HG02759 (cell line): Measurements from ENCODE around the gene NDUFA7.
"Not testable (repeated sequence)": the region's sequence is repeated elsewhere in the genome, so short reads cannot be mapped to it uniquely, and the experiment has no call there.

Experiments
- ATAC-seq: cut with Tn5 transposase; IDR thresholded peaks from one replicate; pipeline ENCODE4 v1.9.1; 2021; ENCODE audit warnings: mild to moderate bottlenecking, moderate library complexity; ENCODE audit not compliant: unreplicated experiment

Gene NDUFA7

GRCh38 chr19:8320564-8321066 lies 560 bp downstream of the NDUFA7 start:
- ATAC-seq = peak; percentile 4

DNA sequence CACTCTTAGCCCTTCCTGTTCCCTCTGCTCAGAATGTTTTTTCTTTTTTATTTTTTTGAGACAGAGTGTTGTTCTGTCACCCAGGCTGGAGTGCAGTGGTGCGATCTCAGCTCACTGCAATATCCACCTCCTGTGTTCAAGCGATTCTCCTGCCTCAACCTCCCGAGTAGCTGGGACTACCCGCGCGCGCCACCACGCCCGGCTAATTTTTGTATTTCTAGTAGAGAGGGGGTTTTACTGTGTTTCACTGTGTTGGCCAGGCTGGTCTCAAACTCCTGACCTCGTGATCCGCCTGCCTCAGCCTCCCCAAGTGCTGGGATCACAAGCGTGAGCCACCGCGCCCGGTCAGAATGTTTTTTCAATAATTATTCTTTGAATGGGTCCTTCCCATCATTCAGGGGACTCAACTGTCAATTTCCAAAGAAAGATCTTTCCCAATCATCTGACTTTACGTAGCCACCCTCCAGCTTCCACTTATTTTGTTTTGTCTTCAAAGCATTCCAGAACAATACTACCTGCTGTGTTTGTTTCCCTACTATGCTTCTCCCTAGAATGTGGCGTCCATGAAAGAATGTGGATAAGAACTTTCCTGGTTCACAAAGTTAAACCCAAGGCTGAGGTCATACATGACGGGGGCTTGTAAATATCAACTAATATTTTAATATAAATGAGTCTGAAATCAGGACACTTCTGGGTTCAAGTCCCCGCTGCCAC lies 1.2 kb downstream of the NDUFA7 start:
- ATAC-seq = no peak

DNA sequence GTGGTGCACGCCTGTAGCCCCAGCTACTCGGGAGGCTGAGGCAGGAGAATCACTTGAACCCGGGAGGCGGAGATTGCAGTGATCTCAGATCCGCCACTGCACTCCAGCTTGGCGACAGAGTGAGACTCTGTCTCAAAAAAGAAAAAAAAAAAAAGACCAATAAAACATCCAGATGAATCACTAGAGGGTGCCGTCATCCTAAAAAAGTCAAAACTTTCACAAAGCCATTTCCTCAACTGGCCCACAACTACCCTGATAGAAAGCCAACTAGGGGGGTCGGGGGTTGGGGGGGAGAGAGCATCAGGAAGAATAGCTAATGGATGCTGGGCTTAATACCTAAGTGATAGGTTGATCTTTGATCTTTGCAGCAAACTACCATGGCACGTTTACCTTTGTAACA lies 2.3 kb downstream of the NDUFA7 start:
- not testable (repeated sequence) for ATAC-seq

DNA sequence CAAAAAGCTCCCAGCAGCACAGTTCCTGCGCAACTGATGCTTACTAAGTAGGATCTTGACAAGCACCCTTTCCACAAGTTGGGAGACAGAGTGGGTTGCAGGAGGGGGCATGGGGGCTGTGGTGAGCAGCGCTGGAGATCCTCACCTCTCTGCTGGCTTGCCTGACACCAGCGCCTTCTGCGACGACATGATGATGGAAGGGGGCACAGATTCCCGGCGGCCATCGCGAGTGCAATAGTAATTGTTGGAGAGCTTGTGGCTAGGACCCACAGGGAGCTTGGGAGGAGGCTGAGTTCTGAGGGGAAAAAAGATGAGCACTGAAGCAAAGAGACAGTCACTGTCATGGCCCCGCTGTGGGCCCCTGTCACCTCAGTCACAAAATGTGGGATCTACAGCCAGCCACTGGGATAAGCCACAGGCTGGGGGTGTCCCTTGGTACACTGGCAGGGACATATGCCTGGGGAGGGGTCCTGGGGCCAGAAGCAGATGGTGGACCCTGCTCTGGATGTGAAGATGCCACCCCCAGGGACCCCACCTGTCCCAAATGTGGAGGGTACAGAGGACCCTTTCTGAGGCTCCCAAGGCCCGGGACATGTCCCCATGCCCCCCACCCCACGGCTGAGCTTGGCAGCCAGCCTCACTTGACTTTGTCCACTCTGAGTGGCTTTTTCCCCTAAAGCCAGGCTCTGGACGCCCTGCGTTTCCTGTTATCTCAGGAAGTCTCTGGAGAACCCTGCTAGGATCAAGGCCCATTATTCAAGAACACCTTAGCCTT lies 4.6 kb downstream of the NDUFA7 start:
- ATAC-seq = no peak

GRCh38 chr19:8314981-8315640 lies 6.1 kb downstream of the NDUFA7 start:
- ATAC-seq = not testable (repeated sequence)

- no peak for ATAC-seq
These were observed 9.5 kb downstream of the NDUFA7 start for GRCh38 chr19:8311461-8312260.

- no peak for ATAC-seq
These were observed 10.7 kb downstream of the NDUFA7 start for GRCh38 chr19:8310342-8311055.

DNA sequence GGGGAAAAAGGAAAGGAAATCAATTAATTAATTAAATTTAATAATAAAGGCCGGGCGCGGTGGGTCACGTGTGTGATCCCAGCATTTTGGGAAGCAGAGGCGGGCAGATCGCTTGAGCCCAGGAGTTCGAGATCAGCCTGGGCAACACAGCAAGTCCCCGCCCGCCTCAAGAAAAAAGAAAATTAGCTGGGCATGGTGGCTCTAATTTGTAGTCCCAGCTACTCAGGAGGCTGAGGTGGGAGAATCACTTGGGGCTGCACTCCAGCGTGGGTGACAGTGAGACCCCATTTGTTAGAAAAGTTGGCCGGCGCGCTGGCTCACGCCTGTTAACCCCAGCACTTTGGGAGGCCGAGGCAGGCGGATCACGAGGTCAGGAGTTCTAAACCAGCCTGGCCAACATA lies 12.3 kb downstream of the NDUFA7 start:
- ATAC-seq = no peak

DNA sequence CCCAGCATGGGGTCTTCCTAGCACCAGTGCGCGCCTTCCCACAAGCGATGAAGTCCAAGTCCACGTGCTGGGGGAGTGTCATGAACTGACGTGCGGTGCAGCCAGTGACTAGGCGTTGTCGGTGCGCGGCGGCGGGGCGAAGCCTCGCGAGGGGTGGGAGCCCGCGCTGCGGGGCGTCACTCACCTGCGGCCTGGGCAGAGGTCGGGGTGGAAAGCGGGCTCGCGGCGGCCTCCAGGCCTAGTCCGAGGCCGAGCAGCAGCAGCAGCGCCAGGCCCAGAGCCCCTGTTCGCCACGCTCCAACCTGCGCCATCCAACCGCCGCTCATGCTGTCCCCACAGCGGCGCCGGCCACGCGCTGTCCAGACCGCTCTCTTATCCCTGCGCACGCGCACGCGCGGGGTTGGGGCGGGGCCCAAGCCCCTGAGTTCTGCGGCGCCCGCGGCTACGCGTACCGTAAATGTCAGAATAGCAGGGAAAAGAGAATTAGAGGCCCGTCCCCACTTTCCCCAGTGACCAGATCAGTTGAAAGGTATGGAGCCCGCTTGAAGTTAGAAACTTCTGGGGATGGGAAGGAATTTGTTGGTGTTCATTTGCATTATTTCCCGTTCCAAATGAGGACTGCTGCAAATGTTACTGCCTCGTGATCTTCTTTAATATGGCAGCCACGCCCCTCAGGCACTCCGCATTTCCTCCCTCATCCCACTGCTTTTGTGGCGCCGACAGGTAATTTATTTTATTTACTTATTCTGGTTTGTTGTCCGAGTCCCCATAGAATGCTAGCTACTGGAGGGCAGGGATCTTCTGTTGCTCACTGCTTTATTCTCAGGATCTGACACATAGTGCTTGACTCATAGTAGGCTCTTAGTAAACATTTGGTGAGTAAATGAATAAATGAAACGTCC lies 13.0 kb downstream of the NDUFA7 start, which contains the start of gene CD320:
Gene CD320, minus strand, starts transcription at position 394 of the 902 bp plus-strand sequence. Its CDS starts 68 bp downstream, at position 326.
- peak; percentile 89 for ATAC-seq

GRCh38 chr19:8307400-8307964 lies 13.7 kb downstream of the NDUFA7 start:
- no peak for ATAC-seq

DNA sequence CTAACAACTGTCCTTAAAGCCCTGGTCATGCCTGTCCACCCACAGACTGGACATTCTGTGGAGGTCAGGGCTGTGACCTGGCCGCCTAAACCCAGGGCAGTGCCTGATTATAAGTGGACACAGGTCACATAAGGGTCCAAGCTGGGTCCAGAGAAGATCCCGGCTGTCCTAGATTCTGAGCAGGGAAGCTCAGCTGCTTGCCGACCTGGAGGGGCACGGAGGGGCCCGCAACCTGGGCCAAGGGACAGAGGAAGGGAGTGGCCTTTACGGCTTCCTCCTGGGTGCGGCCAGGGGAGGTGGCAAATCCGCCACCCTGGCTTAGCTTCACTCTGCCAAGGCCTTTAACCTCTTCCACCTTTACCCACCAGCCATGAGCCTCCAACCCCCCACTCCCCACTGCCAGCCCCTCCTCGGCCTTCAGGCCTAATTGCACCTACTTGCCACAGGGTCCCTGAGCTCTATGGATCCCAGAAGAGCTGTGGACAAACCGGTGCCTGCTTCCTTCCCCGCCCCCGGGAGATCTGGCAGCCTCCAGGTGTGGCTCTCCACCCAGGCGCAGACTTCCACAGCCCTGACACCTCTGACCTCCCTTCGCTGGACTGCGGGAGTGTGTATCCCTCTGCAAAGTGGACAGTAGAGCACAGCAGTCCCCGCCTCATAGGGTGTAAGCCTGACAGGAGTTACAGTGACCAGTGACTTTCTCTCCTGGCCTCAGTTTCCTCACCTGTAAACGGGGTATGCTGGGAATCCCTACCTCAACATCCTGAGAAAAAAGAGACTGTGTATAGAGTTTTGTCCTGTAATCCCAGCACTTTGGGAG lies 14.7 kb downstream of the NDUFA7 start:
- ATAC-seq = no peak

- ATAC-seq = no peak
These were observed 15.4 kb downstream of the NDUFA7 start for GRCh38 chr19:8305798-8306197.

DNA sequence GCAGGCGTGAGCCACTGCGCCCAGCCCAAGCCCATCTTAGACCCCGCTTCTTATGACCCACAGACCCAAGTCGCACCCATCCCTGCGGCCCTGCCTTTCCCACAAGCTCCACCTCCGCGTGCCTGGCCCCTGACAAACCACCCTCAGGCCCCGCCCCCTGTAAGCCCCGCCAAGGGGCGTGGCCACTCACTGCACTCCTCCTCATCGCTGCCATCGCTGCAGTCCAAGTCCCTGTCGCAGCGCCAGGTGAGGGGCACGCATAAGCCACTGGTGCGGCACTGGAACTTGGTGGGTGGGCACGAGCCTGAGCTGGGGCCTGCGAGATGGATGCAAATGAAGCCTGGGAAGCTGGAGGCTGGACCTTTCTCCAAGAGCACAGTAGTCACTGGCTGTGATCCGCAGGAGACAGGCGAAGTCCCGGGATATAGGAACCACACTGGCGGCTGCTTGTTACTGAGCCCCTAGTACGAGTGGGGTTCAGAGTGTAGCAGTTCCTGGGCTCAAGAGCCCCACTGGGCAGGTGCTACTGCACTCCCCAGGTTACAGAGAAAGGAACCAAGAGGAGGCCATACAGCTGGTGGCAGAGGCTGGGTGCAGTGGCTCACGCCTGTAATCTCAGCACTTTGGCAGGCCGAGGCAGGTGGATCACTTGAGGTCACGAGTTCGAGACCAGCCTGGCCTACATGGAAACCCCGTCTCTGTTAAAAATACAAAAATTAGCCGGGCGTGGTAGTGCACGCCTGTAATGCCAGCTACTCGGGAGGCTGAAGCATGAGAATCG lies 16.1 kb downstream of the NDUFA7 start:
- ATAC-seq = no peak

DNA sequence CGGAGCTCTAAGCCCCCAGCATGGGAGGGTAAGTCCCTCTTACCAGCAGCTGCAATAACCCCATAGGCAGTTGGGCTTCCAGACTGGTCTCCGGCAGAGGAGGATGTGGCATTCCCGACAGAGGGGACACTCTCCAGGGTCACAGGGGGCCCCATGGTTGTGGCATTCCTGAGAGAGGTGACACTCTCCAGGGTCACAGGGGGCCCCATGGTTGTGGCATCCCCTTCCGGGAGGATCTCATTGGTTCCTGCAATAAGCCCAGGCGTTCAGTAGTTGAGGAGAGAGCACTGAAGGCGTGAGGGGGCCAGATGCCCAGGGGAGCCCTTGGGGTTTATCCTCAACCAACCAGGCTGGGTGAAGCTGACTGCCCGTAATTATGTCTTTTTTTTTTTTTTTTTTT lies 18.4 kb downstream of the NDUFA7 start:
- ATAC-seq = no peak

- no peak for ATAC-seq
These were observed 18.9 kb downstream of the NDUFA7 start for GRCh38 chr19:8302357-8302691.

DNA sequence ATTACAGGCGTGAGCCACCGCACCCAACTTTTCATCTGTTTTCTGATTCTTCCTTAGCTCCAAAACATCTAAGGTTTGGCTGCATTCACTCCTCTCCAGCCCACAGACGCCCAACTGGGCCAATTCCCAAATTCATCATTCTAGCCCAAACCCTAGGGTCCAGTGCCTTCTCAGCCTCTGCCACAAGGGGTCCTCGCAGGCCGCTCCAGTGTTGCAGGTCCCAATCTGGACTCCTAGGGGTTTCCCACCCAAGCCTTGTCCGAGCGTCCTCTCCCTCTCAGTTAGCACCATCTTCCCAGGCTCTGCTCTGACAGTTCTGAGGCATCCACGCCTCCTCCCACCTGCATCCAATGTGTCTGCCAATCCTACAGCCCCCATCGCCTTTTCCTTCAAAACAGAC lies 29.8 kb downstream of the NDUFA7 start:
- not testable (repeated sequence) for ATAC-seq

GRCh38 chr19:8276508-8276907 lies 44.7 kb downstream of the NDUFA7 start:
- ATAC-seq = not testable (repeated sequence)
